Upper lobe of left lung (tissue), 4 donors: ENCODE results near the gene NT5C.

ENCODE experiments used
- CTCF ChIP-seq, 6 experiments: fragments of 450-650 bp in 4 of 6; fragments of 200-600 bp in 2 of 6; sonication (generic) in 2 of 6; IDR thresholded peaks; one replicate each; pipeline ENCODE4 v1.5.1; 2016 to 2019; ENCODE audit warnings: antibody characterized with exemption in 6 of 6
- POLR2A ChIP-seq, 4 donors: fragments of 450-650 bp; IDR thresholded peaks; one replicate each; pipeline ENCODE4 v1.5.1; 2016 to 2017; ENCODE audit warnings: antibody characterized with exemption in 4 of 4, mild to moderate bottlenecking in 2 of 4
- POLR2AphosphoS5 ChIP-seq, 2 donors: sonication (generic); formaldehyde crosslinking; IDR thresholded peaks; one replicate each; pipeline ENCODE4 v1.5.1; 2017; ENCODE audit warnings: antibody characterized with exemption in 2 of 2

- TF ChIP-seq CTCF (IDR thresholded peaks at IDR 0.05) (no peak), POLR2A (IDR thresholded peaks at IDR 0.05) (peak in 1 of 4 donors; percentile 26), POLR2AphosphoS5 (IDR thresholded peaks at IDR 0.05) (peak; percentile 60 to 86)
Observed at GRCh38 chr17:75124041-75124818, 7.3 kb downstream of the NT5C start.
